Renal cortex interstitium (tissue), 15 donors: Measurements from ENCODE around the gene POLR3C. TPM values are rescaled to one million over a fixed set of nuclear protein-coding genes. Genes with fewer than 3 reads are reported as not detected.
"Not testable (repeated sequence)": the region's sequence is repeated elsewhere in the genome, so short reads cannot be mapped to it uniquely, and the experiment has no call there.

Source experiments
- DNase-seq, 11 donors: peaks; one replicate each; pipeline ENCODE4 v3.0.0-alpha.2; 2013; ENCODE audit warnings: low read depth in 9 of 11, low spot score in 4 of 11; ENCODE audit errors: extremely low read depth in 1 of 11
- long read RNA-seq, 16 experiments: transcript quantifications; one replicate each; lab custom pipeline, GENCODE V29; 2026
- polyA plus RNA-seq, 3 donors: library from polyadenylated mRNA; unstranded; fragments of 120-200 nt; gene quantifications; one replicate each; pipeline ENCODE4 v1.2.1, GENCODE V29; 2013; ENCODE audit not compliant: insufficient read length in 3 of 3

The POLR3C gene, protein sequence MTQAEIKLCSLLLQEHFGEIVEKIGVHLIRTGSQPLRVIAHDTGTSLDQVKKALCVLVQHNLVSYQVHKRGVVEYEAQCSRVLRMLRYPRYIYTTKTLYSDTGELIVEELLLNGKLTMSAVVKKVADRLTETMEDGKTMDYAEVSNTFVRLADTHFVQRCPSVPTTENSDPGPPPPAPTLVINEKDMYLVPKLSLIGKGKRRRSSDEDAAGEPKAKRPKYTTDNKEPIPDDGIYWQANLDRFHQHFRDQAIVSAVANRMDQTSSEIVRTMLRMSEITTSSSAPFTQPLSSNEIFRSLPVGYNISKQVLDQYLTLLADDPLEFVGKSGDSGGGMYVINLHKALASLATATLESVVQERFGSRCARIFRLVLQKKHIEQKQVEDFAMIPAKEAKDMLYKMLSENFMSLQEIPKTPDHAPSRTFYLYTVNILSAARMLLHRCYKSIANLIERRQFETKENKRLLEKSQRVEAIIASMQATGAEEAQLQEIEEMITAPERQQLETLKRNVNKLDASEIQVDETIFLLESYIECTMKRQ
- 10 to 100 TPM; 37.1 to 39.3 (median 37.4) TPM for polyA plus RNA-seq
- long read RNA-seq, donor 1, partial matches to known transcripts: 0 of 2 reads
- long read RNA-seq, donor 1, other reads (novel, unspliced or antisense): 0 of 2 reads
- long read RNA-seq, donor 2, partial matches to known transcripts: 0 of 1 reads
- long read RNA-seq, donor 2, other reads (novel, unspliced or antisense): 0 of 1 reads
- long read RNA-seq, donor 3, transcript POLR3C-201 (15 exons, 1,851 nt): major isoform, 10 of 10 reads
- long read RNA-seq, donor 3, partial matches to known transcripts: 0 of 10 reads
- long read RNA-seq, donor 3, other reads (novel, unspliced or antisense): 0 of 10 reads
- long read RNA-seq, donor 4, partial matches to known transcripts: 0 of 4 reads
- long read RNA-seq, donor 4, other reads (novel, unspliced or antisense): 0 of 4 reads
- long read RNA-seq, donor 5: 0 reads
- long read RNA-seq, donor 6, partial matches to known transcripts: 172 of 203 reads
- long read RNA-seq, donor 6, other reads (novel, unspliced or antisense): 28 of 203 reads
- long read RNA-seq, donor 7, partial matches to known transcripts: 5 of 9 reads
- long read RNA-seq, donor 7, other reads (novel, unspliced or antisense): 0 of 9 reads
- long read RNA-seq, donor 8, transcript POLR3C-201 (15 exons, 1,851 nt): major isoform, 6 of 7 reads
- long read RNA-seq, donor 8, partial matches to known transcripts: 0 of 7 reads
- long read RNA-seq, donor 8, other reads (novel, unspliced or antisense): 0 of 7 reads
- long read RNA-seq, donor 9, partial matches to known transcripts: 8 of 10 reads
- long read RNA-seq, donor 9, other reads (novel, unspliced or antisense): 0 of 10 reads
- long read RNA-seq, donor 10, transcript POLR3C-201 (15 exons, 1,851 nt): major isoform, 5 of 5 reads
- long read RNA-seq, donor 10, partial matches to known transcripts: 0 of 5 reads
- long read RNA-seq, donor 10, other reads (novel, unspliced or antisense): 0 of 5 reads
- long read RNA-seq, donor 11, transcript POLR3C-201 (15 exons, 1,851 nt): major isoform, 6 of 12 reads
- long read RNA-seq, donor 11, partial matches to known transcripts: 6 of 12 reads
- long read RNA-seq, donor 11, other reads (novel, unspliced or antisense): 0 of 12 reads
- long read RNA-seq, donor 12, partial matches to known transcripts: 0 of 2 reads
- long read RNA-seq, donor 12, other reads (novel, unspliced or antisense): 0 of 2 reads
- long read RNA-seq, donor 13, transcript POLR3C-201 (15 exons, 1,851 nt): major isoform, 8 of 15 reads
- long read RNA-seq, donor 13, partial matches to known transcripts: 6 of 15 reads
- long read RNA-seq, donor 13, other reads (novel, unspliced or antisense): 0 of 15 reads
- long read RNA-seq, donor 14, transcript POLR3C-201 (15 exons, 1,851 nt): major isoform, 6 of 6 reads
- long read RNA-seq, donor 14, partial matches to known transcripts: 0 of 6 reads
- long read RNA-seq, donor 14, other reads (novel, unspliced or antisense): 0 of 6 reads
- long read RNA-seq, donor 15, partial matches to known transcripts: 0 of 4 reads
- long read RNA-seq, donor 15, other reads (novel, unspliced or antisense): 0 of 4 reads
- long read RNA-seq, donor 16, transcript POLR3C-201 (15 exons, 1,851 nt): major isoform, 15 of 106 reads
- long read RNA-seq, donor 16, partial matches to known transcripts: 80 of 106 reads
- long read RNA-seq, donor 16, other reads (novel, unspliced or antisense): 10 of 106 reads

DNA sequence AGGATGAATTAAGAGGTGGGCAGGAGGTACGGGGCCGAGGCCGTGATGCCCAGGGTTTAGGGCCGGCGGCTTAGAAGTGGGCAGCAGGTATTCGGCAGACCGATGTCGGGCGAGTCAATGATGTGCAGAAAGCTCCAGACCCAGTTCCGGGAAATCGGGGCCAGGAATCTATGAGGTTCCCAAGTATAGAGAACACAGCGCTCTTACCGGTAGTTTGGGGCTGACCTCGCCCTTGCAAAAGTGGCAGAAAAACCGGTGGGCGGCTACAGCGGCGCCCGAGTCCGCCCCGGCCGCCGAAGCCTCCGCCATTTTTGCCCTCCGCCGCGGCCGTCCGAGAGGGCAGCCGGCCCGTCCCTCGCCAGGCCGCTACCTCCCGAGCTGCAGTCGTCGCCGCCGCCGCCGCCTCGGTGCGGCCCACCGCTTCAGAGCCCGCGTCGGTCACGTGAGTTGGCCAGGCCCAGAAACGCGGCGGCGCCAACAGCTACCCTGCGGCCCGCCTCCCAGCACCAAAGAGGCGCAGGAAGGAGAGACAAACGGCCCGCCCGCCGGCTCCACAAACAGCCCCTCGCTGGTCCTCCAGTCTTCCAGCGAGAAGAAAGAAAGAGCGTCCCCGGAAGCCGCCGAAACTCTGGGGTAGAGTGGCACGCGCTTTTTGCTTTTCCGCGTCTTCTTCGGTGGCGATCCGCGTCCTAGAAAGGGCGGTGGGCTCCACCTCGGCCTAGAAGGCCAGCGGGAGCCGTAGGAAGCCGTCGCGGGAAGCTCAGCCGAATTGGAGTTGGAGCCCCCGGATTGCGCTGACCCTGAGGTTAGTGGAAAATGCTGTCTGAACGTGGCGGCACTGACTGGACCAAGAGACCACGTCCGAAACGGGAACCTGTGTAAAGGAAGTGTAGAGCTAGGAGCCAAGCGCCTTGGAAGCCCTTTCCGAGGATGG is at the start of gene POLR3C, which contains the start of gene RNF115:
POLR3C (plus strand) TSS at position 636 of the 934 bp plus-strand sequence. CDS start 1,577 bp downstream, outside the sequence.
RNF115 (minus strand) TSS at position 531 of the 934 bp plus-strand sequence; CDS start at position 309, 222 bp downstream.
- DNase-seq: peak; percentile 64 to 90 (median 81)

DNA sequence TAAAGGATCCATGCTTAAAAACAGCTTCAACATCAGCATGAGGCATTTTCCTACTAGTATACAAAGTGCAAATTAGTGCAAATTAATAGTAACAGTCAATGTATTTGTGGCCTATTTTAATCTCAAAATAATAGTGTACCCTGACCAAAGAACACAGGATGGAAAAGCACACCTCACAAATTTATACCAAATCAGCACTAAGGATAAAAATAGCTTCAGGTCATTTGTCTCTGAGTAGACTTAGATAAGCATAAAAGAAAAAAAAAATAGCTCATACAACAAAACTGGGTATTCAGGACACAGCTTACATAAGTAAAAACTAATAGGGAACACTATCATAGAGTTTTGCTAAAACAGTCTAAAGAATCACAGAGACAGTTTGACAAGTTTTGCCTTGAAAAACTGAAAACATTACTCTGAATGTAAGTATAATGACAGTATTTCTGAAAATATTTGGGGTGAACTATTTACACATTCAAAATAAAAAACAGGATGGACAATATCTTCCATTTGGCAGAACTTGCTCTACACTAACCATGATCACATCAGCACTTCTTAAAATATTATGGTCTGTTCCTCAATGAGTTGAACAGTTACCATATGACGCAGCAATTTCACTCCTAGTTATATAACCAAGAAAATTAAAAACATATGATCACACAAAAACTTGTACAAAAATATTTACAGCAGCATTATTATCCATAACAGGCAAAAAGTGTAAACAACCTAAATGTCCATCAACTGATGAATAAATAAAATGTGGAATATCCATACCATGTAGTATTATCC is 46.4 kb upstream of the POLR3C start:
- DNase-seq: no peak

DNA sequence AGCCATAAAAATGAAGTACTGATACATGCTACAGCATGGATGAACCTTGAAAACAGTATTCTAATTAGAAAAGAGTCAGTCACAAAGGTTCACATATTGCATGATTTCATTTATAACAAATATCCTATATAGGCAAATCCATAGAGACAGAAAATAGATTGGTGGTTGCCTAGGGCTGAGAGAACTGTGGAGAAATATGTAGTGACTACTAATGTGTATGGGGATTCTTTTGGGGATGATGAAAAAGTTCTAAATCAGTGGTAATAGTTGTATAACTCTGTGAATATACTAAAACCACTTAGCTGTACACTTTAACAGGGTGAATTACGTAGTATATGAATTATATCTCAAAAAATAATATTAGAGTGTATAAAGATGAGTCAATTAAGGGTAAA is 45.9 kb upstream of the POLR3C start:
- DNase-seq: no peak

DNA sequence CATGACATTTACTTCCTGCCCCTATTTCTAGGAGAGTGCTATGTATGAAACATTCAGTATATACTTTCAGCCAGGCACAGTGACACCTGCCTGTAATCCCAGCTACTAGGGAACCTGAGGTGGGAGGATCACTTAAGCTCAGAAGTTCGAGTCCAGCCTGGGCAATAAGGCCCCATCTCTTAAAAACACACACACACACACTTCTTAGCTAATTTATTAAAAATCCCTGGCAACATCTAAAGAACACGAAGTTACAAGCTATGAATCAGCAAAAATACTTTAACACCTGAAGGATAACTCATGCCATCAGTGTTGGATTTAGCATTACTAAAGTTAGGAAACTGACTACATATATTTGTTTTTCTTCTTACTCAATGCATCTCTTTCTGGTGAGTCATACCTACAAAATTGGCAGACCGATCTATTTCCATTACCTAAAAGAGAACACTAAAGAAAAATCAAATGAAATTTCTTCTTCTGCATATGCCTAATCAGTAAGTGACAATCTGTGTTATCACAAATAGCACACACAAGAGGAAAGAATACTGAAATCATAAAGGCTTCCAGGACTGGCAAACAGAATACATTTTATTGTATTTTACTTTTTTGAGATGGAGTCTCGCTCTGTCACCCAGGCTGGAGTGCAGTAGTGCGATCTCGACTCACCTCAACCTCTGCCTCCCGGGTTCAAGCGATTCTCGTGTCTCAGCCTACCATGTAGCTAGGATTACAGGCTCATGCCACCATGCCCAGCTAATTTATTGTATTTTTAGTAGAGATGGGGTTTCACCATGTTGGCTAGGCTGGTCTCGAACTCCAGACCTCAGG is 41.5 kb upstream of the POLR3C start:
- DNase-seq: no peak

DNA sequence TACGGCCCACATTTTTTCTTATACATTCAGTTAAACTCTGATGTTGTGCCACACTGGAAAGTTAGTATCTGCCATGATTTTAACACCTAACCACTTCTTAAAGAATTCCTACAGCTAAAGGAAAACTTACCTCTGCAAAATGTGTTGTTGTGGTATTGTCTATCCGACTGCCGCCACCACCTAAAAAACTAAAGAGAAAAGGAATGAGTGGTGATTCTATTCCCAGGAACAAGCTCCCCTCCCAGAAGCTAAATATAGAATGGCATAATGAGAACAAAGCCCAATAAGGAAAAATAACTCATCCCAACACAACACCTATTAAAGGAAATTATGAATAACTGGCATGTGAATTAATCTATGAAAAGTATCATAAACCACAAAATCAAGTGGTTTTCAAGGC is 39.6 kb upstream of the POLR3C start:
- DNase-seq: no peak

DNA sequence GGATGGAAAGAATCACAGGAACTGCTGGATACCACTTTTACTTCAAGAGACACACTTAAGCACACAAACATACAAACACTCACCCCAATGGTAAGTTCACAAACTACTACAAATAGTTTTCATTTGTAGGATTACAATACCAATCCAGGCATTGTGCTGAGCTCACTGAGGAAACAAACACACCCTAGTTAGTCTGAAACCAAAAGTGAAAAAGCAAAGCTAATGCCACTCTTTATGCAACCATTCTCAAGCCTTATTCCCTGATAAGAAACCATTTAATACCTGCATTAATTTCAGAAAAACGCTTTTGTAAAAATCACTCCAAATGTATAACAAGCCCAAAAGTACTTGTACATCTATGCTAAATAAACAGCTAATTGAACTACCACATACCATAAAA is 38.5 kb upstream of the POLR3C start:
- no peak for DNase-seq

DNA sequence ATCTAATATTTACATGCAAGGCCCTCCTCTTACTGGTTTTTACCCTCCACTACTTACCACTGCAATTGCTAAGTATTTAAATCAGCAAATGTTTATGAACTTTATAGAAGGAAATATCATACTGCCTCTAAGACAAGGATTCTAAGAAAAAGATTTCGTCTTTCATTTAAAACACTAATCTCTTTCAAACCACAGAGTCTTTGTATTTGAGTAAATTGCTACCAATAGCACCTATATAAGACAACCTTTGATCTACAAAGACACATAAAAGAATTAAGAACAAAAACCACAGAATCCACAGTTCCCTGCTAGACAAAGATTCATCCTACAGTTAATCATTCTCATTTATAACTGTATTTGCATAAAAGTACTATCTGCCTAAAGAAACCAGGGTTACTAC is 37.7 kb upstream of the POLR3C start:
- no peak for DNase-seq

DNA sequence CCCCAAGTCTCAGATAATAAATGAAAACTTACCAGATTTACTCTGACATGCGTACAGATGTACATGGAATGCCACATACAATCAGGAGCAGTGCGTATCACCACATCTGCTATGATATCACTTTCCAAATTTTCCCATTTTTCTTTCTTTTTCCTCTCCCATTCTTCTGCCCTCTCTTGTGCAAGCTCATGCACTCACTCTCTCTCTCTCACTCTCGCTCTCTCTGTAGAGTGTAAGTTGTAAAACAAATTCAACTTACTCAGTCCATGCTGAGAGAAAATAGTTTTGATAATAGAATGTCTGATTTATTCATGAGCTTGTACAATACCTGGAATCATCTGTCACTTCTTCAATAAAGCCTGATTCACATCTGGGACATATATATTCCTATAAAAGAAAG is 35.4 kb upstream of the POLR3C start:
- DNase-seq: no peak

DNA sequence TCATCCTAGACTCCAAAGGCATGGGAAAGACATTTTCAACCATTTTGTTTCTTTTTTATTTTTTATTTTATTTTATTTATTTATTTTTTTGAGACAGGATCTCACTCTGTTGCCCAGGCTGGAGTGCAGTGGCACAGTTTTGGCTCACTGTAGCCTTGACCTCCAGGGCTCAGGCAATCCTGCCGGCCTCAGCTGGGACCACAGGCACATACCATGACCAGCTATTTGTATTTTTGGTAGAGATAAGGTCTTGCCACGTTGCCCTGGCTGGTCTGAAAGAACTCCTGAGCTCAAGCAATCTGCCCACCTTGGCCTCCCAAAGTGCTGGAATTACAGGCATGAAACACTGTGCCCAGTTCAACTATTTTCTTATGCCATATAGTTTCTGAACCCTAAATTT is 32.1 kb upstream of the POLR3C start:
- not testable (repeated sequence) for DNase-seq

DNA sequence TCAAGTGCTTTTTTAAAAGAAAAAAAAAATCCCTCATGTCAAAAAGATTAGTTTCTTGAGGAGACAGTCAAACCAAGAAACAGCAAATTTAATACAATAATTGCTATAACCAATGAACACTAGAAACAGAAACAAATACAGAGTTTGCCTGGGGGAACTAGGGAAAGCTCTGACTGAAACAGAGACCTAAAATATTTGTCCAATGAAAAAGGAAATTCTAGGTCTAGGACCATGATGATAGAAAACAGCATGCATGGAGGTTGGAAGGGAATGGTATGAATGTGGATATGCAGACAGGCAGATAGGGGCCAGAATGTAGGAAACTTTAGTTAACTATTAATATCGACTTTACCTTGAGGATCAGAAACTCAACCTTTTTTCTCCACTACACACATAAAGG is 31.5 kb upstream of the POLR3C start:
- no peak for DNase-seq

DNA sequence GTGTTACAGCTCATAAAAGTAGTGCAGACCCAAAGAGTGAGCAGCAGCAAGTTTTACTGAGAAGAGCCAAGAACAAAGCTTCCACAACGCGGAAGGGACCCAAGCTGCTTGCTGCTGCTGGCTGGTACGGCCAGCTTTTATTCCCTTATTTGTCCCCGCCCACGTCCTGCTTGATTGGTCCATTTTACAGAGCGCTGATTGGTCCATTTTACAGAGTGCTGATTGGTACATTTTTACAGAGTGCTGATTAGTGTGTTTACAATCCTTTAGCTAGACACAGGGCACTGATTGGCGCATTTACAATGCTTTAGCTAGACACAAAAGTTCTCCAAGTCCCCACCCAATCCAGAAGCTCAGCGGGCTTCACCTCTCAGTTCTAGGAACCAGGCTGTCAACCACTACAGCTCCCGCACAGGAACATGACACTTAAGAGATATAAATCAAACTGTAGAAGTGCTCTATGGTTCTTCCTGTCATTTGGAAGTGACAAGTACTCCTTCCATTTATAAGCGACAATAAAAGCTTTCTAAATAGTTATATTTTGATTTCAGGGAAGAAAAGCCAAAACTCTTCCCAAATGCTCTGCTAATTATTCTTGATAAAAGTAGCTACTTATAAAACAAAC is 28.6 kb upstream of the POLR3C start:
- no peak for DNase-seq

DNA sequence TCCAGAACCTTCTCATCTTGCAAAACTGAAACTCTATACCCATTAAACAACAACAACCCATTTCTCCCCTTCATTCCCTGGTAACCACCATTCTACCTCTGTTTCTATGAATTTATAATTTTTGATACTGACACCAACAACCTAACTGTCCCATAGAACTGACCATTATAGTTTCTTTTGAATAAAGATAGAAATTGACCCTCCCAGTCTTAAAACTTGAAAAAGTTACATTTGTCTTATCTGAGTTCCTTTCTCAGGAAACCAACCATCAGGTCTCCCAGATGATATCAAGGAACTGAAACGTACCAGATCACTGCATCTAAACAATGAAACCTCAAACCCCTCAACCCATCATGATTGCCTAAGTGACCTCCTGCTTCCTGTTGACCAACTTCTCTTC is 27.2 kb upstream of the POLR3C start:
- DNase-seq: no peak

DNA sequence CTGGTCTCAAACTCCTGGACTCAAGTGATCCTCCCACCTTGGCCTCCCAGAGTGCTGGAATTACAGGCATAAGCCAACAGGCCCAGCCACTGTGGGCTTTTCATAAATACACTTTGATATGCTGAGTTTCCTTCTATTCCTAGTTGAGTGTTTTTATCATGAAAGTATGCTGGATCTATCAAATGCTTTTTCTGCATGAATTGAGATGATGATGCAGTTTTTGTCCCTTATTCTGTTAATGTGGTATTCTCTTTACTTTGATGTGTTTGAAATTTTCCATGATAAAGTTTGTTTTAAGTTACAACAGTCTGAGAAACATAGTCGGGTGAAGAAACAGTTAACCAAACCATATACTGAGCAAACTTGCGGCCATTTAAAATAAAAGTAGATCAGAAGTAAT is 24.2 kb upstream of the POLR3C start:
- no peak for DNase-seq
